GM21825 (cell line): ENCODE results near the gene TFAP2C.
"Not testable (repeated sequence)": the region's sequence is repeated elsewhere in the genome, so short reads cannot be mapped to it uniquely, and the experiment has no call there.

Experiments
- ATAC-seq: cut with Tn5 transposase; IDR thresholded peaks from one replicate; pipeline ENCODE4 v1.9.1; 2021; ENCODE audit warnings: mild to moderate bottlenecking, moderate library complexity; ENCODE audit not compliant: unreplicated experiment

TFAP2C gene

DNA sequence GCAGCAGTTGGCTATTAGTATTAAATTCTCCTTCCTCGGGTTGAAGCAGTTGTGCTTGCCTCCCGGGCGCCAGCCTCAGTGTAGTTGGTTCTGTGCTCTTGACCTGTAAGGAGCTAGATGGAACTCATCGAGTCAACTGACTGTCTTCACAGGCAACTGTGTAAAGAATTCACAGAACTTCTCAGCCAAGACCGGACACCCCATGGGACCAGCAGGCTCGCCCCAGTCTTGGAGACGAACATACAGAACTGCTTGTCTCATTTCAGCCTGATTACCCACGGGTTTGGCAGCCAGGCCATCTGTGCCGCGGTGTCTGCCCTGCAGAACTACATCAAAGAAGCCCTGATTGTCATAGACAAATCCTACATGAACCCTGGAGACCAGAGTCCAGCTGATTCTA, 8.5 kb downstream of the TFAP2C start:
- ATAC-seq = no peak

DNA sequence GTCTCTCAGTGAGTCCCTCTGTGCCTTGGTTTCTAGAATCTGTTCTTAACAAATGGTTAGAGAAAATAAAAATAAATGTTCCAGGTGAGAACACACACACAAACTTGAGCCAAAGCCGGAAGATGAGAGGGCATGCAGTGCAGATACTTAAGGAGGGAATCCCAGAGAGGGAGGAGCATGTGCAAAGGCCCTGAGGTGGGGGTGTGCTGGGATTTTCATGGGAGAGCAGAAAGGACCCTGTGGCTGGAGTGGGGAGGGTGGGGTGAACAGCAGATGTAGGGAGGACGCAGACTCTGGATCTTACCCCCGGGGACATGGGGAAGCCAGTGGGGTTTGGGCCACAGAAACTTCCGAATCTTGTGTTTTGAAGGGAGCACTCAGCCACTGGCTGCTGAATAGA, 17.5 kb downstream of the TFAP2C start:
- ATAC-seq = no peak

- ATAC-seq = no peak
Observed at GRCh38 chr20:56653211-56653610, 24.1 kb downstream of the TFAP2C start.

DNA sequence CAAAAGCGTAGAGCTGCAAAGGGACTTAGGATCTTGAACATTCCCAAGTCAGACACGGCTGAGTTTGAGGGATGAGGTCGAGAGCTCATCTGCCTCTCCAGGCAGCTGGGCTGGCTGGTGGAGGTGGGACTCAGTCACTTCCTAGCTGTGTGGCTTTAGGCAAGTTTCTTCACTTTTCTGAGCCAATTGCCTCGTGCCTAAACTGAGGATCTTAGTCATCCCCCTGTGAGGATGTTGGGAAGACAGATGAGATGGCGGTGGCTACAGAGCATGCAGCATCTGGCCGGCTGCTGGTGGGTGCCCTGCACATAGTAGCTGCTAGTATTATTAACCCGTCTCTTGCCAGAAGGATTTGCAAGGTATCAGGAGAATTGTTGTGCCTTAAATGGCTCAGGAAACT, 27.5 kb downstream of the TFAP2C start:
- ATAC-seq = no peak

DNA sequence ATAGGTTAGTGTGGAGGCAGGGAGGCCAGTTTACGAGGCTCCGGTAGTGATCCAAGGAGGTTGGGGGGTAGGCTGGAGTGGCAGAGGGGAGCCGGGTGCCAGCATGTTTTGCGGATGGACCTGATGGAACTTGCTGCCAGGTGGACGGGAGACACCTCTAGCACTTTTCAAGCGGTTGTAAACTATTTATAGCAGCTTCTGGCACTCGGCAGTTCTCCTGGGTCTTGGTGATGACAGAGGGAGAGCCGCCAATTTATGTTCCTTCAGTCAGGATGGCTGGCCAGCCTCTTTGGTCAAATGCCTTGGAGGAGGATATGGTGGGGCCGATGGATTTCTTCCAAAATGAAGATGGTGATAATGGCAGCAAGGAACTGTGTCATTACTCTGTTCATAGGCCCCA, 28.8 kb downstream of the TFAP2C start:
- ATAC-seq = no peak

DNA sequence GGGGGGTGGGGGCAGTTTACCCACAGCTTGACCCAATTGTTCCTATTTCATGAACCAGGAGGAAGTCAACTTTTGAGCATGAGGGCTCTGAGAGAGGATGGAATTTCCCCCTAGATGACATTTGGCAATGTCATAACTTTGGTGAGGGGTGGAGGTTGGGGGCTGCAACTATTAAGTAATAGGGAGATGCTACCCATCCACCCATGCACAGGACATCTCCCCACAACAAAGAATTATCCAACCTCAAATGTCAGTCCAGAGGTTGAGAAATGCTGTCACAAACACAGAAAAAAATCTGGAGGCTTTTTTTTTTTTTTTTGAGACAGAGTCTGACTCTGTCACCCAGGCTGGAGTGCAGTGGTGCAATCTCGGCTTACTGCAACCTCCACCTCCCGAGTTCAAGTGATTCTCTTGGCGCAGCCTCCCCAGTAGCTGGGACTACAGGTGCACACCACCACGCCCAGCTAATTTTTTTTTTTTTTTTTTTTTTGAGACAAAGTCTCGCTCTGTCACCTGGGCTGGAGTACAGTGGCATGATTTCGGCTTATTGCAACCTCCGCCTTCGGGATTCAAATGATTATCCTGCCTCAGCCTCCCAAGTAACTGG, 29.3 kb downstream of the TFAP2C start:
- not testable (repeated sequence) for ATAC-seq

DNA sequence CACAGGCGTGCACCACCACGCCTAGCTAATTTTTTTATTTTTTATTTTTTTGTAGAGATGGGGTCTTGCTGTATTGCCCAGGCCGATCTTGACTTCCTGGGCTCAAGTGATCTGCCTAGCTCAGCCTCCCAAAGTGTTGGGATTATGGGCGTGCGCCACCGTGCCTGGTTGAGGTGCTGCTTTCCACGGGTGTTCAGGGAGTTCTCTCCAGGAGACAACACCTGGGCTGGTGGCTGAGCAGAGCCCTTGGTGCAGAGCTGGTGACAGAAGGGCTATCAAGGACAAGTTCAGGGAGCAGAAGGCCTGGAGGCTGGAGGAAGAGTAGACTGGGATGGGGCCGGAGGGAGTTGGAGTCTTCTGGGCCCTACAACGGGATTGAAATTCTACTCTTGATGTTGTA, 34.6 kb downstream of the TFAP2C start:
- ATAC-seq = no peak

DNA sequence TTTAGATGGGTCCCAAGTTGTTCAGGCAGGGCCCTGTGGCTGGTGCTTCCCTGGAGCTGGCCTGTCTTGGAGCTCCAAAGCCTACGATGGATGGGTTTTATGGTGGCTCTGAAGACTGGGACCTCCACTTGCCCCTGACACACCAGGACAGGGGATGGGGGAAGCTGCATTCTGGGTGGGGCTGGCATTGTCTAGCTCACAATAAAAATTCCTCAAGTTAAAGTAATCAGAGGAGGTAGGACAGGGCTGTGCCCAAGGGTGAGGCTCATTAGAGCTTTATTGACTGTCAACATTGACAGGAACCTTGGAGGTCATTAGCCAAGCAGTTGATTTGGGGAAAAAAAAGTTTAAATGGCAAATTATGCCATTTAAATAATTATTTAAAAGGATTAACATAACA, 35.7 kb downstream of the TFAP2C start:
- ATAC-seq = no peak

DNA sequence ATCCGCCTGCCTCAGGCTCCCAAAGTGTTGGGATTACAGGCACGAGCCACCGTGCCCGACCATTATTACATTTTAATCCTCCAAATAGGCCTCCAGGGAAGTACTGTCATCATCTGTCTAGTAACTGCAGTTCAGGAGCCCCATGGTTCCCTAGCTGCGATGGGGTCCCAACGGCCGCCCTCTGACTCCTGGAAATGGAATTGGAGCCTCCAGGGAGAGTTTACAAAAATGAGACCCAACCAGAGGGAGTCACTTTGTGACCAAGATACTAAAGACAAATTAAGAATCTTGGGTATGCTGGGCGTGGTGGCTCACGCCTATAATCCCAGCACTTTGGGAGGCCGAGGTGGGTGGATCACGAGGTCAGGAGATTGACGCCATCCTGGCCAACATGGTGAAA, 36.7 kb downstream of the TFAP2C start:
- ATAC-seq = no peak

- ATAC-seq = no peak
Observed at GRCh38 chr20:56673450-56673849, 44.3 kb downstream of the TFAP2C start.

- ATAC-seq = no peak
Observed at GRCh38 chr20:56676001-56676400, 46.9 kb downstream of the TFAP2C start.

DNA sequence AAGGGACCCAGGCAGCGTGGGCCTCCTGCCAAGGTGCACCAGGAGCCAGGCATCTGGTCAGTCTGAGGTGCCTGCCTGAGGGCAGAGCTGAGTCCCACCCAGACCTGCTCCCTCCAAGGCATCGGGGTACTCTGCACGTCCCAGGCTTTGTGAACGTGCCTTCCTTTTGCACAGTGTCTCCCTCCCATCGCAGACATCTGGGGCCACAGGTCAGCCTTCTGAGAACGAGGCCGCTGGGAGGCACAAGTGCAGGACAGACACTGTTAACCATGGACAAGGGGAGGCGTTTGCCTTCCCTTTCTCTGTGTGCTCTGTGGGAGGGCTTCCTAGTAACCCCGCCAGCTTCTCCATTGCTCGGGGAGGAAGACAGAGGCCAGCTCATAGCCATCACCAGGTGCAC, 47.6 kb downstream of the TFAP2C start:
- ATAC-seq = no peak

DNA sequence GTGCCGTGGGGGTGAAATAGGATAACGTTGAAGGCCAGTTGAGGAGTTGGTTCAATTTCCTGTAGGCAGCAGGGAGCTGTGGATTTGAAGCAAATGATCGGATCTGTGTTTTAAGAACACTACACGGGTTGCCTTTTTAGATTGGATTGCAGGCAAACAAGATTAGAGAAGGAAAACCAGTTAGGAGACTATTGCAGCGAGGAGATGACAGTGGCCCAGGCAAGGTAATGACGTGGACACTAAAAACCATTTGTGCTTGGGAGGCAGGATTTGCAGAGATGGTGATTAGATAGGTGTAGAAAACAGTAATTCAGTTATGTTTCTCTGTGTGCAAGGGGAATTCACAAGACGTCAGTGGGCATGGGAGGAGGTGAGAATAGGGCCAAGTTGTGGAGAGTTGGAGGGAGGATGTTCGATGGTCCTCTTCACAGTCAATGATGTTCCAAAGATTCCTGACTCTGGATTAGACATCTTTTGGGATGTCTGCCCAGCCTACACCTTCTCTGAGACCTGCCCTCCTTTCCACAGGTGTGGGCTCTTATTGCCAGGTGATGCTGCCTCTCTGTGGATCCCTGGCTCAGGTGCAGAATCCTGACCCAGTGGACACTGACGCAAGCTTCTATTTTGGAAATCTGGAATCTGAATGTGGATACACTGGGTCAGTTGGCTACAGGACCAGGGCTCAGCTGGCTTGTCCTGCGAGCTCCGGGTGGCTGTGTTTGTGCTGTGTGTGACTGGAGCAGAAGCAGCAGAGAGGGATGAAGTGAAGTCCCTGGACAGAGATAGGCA, 54.2 kb downstream of the TFAP2C start:
- ATAC-seq = no peak

DNA sequence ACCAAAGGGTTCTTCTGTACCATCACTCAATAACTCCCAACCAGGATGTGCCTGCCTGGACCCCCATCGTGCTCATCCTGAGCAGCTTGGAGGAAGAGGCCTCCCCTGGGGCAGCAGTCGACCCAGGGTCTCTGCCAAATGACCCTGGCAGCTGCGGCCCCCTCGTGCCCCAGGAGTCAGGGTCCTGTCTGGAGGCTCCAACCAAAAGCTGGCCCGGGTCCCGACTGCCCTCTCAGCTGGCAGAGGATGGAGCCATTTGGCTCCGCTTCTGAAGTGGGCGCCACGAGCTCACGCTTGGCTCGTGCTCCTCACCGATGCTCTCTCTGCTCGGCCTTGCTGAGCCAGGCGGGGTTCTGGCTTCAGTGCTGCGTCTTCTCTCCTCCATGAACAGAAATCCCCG, 56.8 kb downstream of the TFAP2C start:
- no peak for ATAC-seq

DNA sequence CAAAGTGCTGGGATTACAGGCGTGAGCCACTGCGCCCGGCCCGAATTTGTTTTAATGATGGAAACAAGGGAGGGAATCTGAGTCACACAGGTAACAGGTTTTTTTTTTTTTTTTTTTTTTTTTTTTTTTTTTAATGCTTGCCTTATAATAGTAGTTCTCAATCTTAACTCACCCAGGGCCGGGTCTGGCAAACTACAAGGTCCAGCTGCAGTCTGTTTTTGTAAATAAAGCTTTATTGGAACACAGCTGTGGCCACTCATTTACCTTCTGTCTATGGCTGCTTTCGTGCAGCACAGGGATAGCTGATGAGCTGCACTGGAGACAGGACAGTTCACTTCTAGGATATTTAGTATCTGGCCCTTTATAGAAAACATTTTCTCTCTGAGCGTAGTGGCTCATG, 58.0 kb downstream of the TFAP2C start:
- no peak for ATAC-seq

- ATAC-seq = no peak
Observed at GRCh38 chr20:56688106-56688505, 59.0 kb downstream of the TFAP2C start.
